ENCODE data around the gene COPRS. TPM values are rescaled to one million over a fixed set of nuclear protein-coding genes. Genes with fewer than 3 reads are reported as not detected.

COPRS gene
- total and polyA plus RNA-seq, 2 of the 4 experiments (the other 2 are of a cell fraction) = 95.3 to 123 TPM

GRCh38 chr17:31869797-31870568, 10.9 kb upstream of the COPRS start:
- Histone ChIP-seq H4K8ac (ENCODE audit: low read depth in 2 of 2, low read length in 2 of 2) (no peak overlapping the region; a peak in 1 of 4 replicates), H3K23ac (ENCODE audit: low read depth, low read length) (no peak overlapping the region), H3K4ac (ENCODE audit: low read depth, low read length) (no peak overlapping the region), H2AFZ (replicated peaks; ENCODE audit: low read length, poor library complexity) (no peak overlapping the region), H3K27ac (ENCODE audit: insufficient read depth, low read length) (no peak overlapping the region), H3K36me3 (ENCODE audit: control insufficient read depth, insufficient read depth, low read length) (peaks cover 47% of the 10 kb centered on the region), H4K5ac (ENCODE audit: low read depth, low read length) (no peak overlapping the region), H3K9me3 (ENCODE audit: control insufficient read depth, insufficient read depth, low read length) (no peaks in the 10 kb centered on the region), H2AK5ac (ENCODE audit: low read depth, low read length) (no peak overlapping the region), H3K4me3 (ENCODE audit: insufficient read depth, low read depth, low read length) (no peak overlapping the region), H2AK9ac (replicated peaks; ENCODE audit: low read depth, low read length, poor library complexity) (no peak overlapping the region), H3K14ac (replicated peaks; ENCODE audit: low read depth, low read length) (no peak overlapping the region), H3K18ac (ENCODE audit: low read depth, low read length) (no peak overlapping the region), H3K56ac (ENCODE audit: extremely low read depth, insufficient read depth, low read length) (no peak overlapping the region), H2BK5ac (ENCODE audit: low read depth, low read length, poor library complexity, severe bottlenecking) (no peak overlapping the region), H2BK20ac (ENCODE audit: low read depth, low read length) (no peak overlapping the region), H3K4me2 (ENCODE audit: low read depth, low read length) (no peak overlapping the region), H3K4me1 (ENCODE audit: control insufficient read depth, insufficient read depth, low read length) (no peaks in the 10 kb centered on the region), H3K27me3 (ENCODE audit: control insufficient read depth, insufficient read depth, low read length) (no peaks in the 10 kb centered on the region), H3K9ac (ENCODE audit: low read depth, low read length) (no peak overlapping the region), H2BK120ac (ENCODE audit: low read depth, low read length) (no peak overlapping the region), H3K9me1 (ENCODE audit: insufficient read depth, low read length) (no peaks in the 10 kb centered on the region), H4K20me1 (ENCODE audit: insufficient read depth, low read length) (no peaks in the 10 kb centered on the region), H3K79me1 (ENCODE audit: low read depth in 1 of 2, low read length in 2 of 2) (no peaks in the 10 kb centered on the region), H2BK15ac (ENCODE audit: low read depth, low read length) (no peak overlapping the region), H4K91ac (ENCODE audit: insufficient read depth, low read depth, low read length) (no peak overlapping the region)
- TF ChIP-seq CHD1 (IDR thresholded peaks at IDR 0.05; ENCODE audit: low read depth, low read length) (no peak), BHLHE40 (IDR thresholded peaks at IDR 0.05; ENCODE audit: low read depth, low read length) (no peak), FOS (IDR thresholded peaks at IDR 0.05; ENCODE audit: low read depth, low read length) (no peak), MAFK (IDR thresholded peaks at IDR 0.05; ENCODE audit: low read depth, low read length) (no peak), MXI1 (IDR thresholded peaks at IDR 0.05; ENCODE audit: borderline replicate concordance, low read depth, low read length) (no peak), RCOR1 (IDR thresholded peaks at IDR 0.05; ENCODE audit: insufficient replicate concordance, low read length) (no peak), RFX5 (IDR thresholded peaks at IDR 0.05; ENCODE audit: low read depth, low read length) (no peak), NFE2L2 (IDR thresholded peaks at IDR 0.05; ENCODE audit: low read depth, low read length) (no peak), SMC3 (IDR thresholded peaks at IDR 0.05; ENCODE audit: low read depth, low read length) (no peak), CTCF (conservative IDR thresholded peaks at IDR 0.05; ENCODE audit: low read depth, low read length) (no peak), POLR2A (IDR thresholded peaks at IDR 0.05; ENCODE audit: low read depth, low read length) (no peak), RAD21 (IDR thresholded peaks at IDR 0.05; ENCODE audit: low read length) (no peak), ELK1 (IDR thresholded peaks at IDR 0.05; ENCODE audit: borderline replicate concordance, low read depth, low read length) (no peak)
- CTCF ChIA-PET = no interaction called here
- DNase-seq (no peak), ATAC-seq (ENCODE audit: low read depth) (no peak)
- no TSS peak for BruUV-seq (replicated peaks)
- in situ Hi-C loops (cut with MboI; ENCODE audit: low sequenced_read_pairs) = no loop called here
- WGBS, 2 experiments (ENCODE audit: extremely low coverage in 2 of 2, insufficient read length in 1 of 2) = 100% methylated on average over 1 of the region's 5 CpGs; no CpG with 5 or more reads in 1 of the 2 experiments
- POLR2A ChIA-PET (ENCODE audit: unreplicated experiment) = no interaction called here
- intact Hi-C loops (cut with micrococcal nuclease) = no loop called here
- dilution Hi-C loops (cut with HindIII; ENCODE audit: low sequenced_read_pairs, unreplicated experiment) = no loop called here
